Endodermal cell (in vitro differentiated cells): ENCODE measurements around the gene TICAM2. TPM values are rescaled to one million over a fixed set of nuclear protein-coding genes. Genes with fewer than 3 reads are reported as not detected.

Experiments
- DNase-seq: peaks from one replicate; pipeline ENCODE4 v3.0.0-alpha.2; 2017
- H3K27ac ChIP-seq: 2 replicates; pipeline ENCODE4 v1.5.1; 2013; ENCODE audit warnings: mild to moderate bottlenecking, low read depth, low read length, moderate library complexity
- H3K27me3 ChIP-seq: 2 replicates; pipeline ENCODE4 v1.6.1; 2013; ENCODE audit warnings: mild to moderate bottlenecking, low read length, moderate library complexity; ENCODE audit not compliant: insufficient read depth, control insufficient read depth, poor library complexity, severe bottlenecking
- H3K36me3 ChIP-seq: 2 replicates; pipeline ENCODE4 v1.7.0; 2013; ENCODE audit warnings: mild to moderate bottlenecking, low read length, moderate library complexity; ENCODE audit not compliant: control insufficient read depth, insufficient read depth
- H3K4me1 ChIP-seq: one replicate; pipeline ENCODE4 v1.7.0; 2013; ENCODE audit warnings: low read length; ENCODE audit not compliant: control insufficient read depth, insufficient read depth
- H3K4me3 ChIP-seq: 2 replicates; pipeline ENCODE4 v1.5.1; 2013; ENCODE audit warnings: mild to moderate bottlenecking, low read length, moderate library complexity
- H3K9ac ChIP-seq: 2 replicates; pipeline ENCODE4 v1.6.1; 2013; ENCODE audit warnings: mild to moderate bottlenecking, low read length, moderate library complexity; ENCODE audit not compliant: poor library complexity, severe bottlenecking; ENCODE audit errors: extremely low read depth
- H3K9me3 ChIP-seq: 2 replicates; pipeline ENCODE4 v1.6.1; 2013; ENCODE audit warnings: mild to moderate bottlenecking, low read length, moderate library complexity; ENCODE audit not compliant: control insufficient read depth
- H3K27ac Mint-ChIP-seq: 2 replicates; pipeline ENCODE4 v1.8.0; 2020; ENCODE audit warnings: mixed read lengths
- H3K27me3 Mint-ChIP-seq: 2 replicates; pipeline ENCODE4 v1.8.0; 2021; ENCODE audit warnings: mild to moderate bottlenecking, mixed read lengths; ENCODE audit not compliant: insufficient read depth
- H3K36me3 Mint-ChIP-seq: 2 replicates; pipeline ENCODE4 v1.8.0; 2020; ENCODE audit warnings: low read depth, mixed read lengths
- H3K4me1 Mint-ChIP-seq: 2 replicates; pipeline ENCODE4 v1.8.0; 2020; ENCODE audit warnings: mixed read lengths
- H3K4me3 Mint-ChIP-seq: 2 replicates; pipeline ENCODE4 v1.8.0; 2020; ENCODE audit warnings: mild to moderate bottlenecking, moderate library complexity, mixed read lengths
- H3K9me3 Mint-ChIP-seq: 2 replicates; pipeline ENCODE4 v1.8.0; 2020; ENCODE audit warnings: mild to moderate bottlenecking, mixed read lengths
- CTCF ChIP-seq: fragments of 200-600 bp; sonication (generic); conservative IDR thresholded peaks from 2 replicates; pipeline ENCODE4 v1.5.0; 2021; ENCODE audit warnings: antibody characterized with exemption, mild to moderate bottlenecking
- WGBS, 2 experiments: methylation state at CpG; one replicate each; pipeline versions ENCODE4 v1.1.5 to v1.1.7; 2013; ENCODE audit warnings: missing lambda C conversion rate in 2 of 2, mixed read lengths in 1 of 2; ENCODE audit not compliant: insufficient coverage in 1 of 2, insufficient read length in 1 of 2; 5-methylcytosine and 5-hydroxymethylcytosine counted together
- total RNA-seq, 2 donors: library from RNA; stranded (reverse); fragmentation: NEBNext Ultra II Directional in 1 of 2; extraction: Animal tissue kit (Norgen Biotek cat#: 25700) in 1 of 2; gene quantifications; 2 replicates in 1 of 2; 3 replicates in 1 of 2; pipeline ENCODE4 v1.2.1, GENCODE V29; 2021

The TICAM2 gene
- total RNA-seq, 2 donors from 2014 or later: 0.84 to 1.5 TPM

GRCh38 chr5:115605436-115605835, 3.2 kb upstream of the TICAM2 start:
- no peak overlapping the region for H3K4me3 ChIP-seq
- Mint-ChIP-seq H3K36me3 (peaks cover 16% of the 10 kb centered on the region), H3K4me1 (peaks cover 3% of the 10 kb centered on the region), H3K9me3 (no peaks in the 10 kb centered on the region), H3K27ac (no peak overlapping the region), H3K4me3 (no peak overlapping the region), H3K27me3 (no peaks in the 10 kb centered on the region)
- H3K4me1 ChIP-seq: no peaks in the 10 kb centered on the region
- no peak for TF ChIP-seq CTCF
- 95 to 100% methylated on average over 1 to 3 of the region's 3 CpGs for WGBS, 2 experiments
- DNase-seq: no peak
- no peak overlapping the region for H3K27ac ChIP-seq
- H3K9ac ChIP-seq: no peak overlapping the region
- H3K27me3 ChIP-seq: no peaks in the 10 kb centered on the region
- H3K36me3 ChIP-seq: peaks cover 51% of the 10 kb centered on the region
- no peaks in the 10 kb centered on the region for H3K9me3 ChIP-seq

- no peak for TF ChIP-seq CTCF
- Histone ChIP-seq H3K36me3 (peaks cover 32% of the 10 kb centered on the region), H3K4me3 (no peak overlapping the region), H3K27me3 (no peaks in the 10 kb centered on the region), H3K27ac (no peak overlapping the region), H3K9me3 (no peaks in the 10 kb centered on the region), H3K9ac (no peak overlapping the region), H3K4me1 (no peaks in the 10 kb centered on the region)
- Mint-ChIP-seq H3K4me1 (peaks cover 3% of the 10 kb centered on the region), H3K4me3 (peak overlapping the region; percentile 45), H3K36me3 (peaks cover 16% of the 10 kb centered on the region), H3K27ac (no peak overlapping the region), H3K27me3 (no peaks in the 10 kb centered on the region), H3K9me3 (no peaks in the 10 kb centered on the region)
- WGBS, 2 experiments: 74 to 78% methylated on average over 4 to 11 of the region's 11 CpGs
- peak; percentile 50 for DNase-seq
Observed at GRCh38 chr5:115602591-115603125, 379 bp upstream of the TICAM2 start.

GRCh38 chr5:115600766-115601165, 1.5 kb downstream of the TICAM2 start:
- no peak for TF ChIP-seq CTCF
- DNase-seq: no peak
- Histone ChIP-seq H3K36me3 (peaks cover 21% of the 10 kb centered on the region), H3K9me3 (no peaks in the 10 kb centered on the region), H3K4me1 (no peaks in the 10 kb centered on the region), H3K9ac (no peak overlapping the region), H3K27ac (no peak overlapping the region), H3K4me3 (no peak overlapping the region), H3K27me3 (no peaks in the 10 kb centered on the region)
- Mint-ChIP-seq H3K9me3 (no peaks in the 10 kb centered on the region), H3K4me3 (no peak overlapping the region), H3K4me1 (peaks cover 3% of the 10 kb centered on the region), H3K27ac (no peak overlapping the region), H3K36me3 (peaks cover 9% of the 10 kb centered on the region), H3K27me3 (no peaks in the 10 kb centered on the region)
- 100% methylated on average over 3 of the region's 3 CpGs; no CpG with 5 or more reads in 1 of the 2 experiments for WGBS, 2 experiments
